ENCODE data around the gene PTAFR. TPM values are rescaled to one million over a fixed set of nuclear protein-coding genes. Genes with fewer than 3 reads are reported as not detected.

PTAFR gene
- total RNA-seq, 3 donors from 2014 or later (not counting 1 experiment from before 2014, with no cell fraction given), result 1.2 to 6.4 (median 1.5) TPM

GRCh38 chr1:28159243-28159642 is 17.2 kb downstream of the PTAFR start:
- ATAC-seq, result no peak
- Histone ChIP-seq H3K27me3 (ENCODE audit: control insufficient read depth, insufficient read depth, low read length) (no peaks in the 10 kb centered on the region), H3K4me1 (ENCODE audit: control insufficient read depth, insufficient read depth, low read length) (peaks cover 12% of the 10 kb centered on the region), H3K27ac (ENCODE audit: low read length) (no peak overlapping the region), H3K36me3 (ENCODE audit: control insufficient read depth, insufficient read depth, low read length) (no peaks in the 10 kb centered on the region), H3K9me3 (ENCODE audit: control insufficient read depth, insufficient read depth, low read length) (no peaks in the 10 kb centered on the region), H3K4me3 (ENCODE audit: low read length) (no peak overlapping the region)
- WGBS (ENCODE audit: insufficient coverage), result 96% methylated on average over 4 of the region's 4 CpGs
- TF ChIP-seq, protein P1, sequence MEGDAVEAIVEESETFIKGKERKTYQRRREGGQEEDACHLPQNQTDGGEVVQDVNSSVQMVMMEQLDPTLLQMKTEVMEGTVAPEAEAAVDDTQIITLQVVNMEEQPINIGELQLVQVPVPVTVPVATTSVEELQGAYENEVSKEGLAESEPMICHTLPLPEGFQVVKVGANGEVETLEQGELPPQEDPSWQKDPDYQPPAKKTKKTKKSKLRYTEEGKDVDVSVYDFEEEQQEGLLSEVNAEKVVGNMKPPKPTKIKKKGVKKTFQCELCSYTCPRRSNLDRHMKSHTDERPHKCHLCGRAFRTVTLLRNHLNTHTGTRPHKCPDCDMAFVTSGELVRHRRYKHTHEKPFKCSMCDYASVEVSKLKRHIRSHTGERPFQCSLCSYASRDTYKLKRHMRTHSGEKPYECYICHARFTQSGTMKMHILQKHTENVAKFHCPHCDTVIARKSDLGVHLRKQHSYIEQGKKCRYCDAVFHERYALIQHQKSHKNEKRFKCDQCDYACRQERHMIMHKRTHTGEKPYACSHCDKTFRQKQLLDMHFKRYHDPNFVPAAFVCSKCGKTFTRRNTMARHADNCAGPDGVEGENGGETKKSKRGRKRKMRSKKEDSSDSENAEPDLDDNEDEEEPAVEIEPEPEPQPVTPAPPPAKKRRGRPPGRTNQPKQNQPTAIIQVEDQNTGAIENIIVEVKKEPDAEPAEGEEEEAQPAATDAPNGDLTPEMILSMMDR (IDR thresholded peaks at IDR 0.05), result no peak
- Mint-ChIP-seq H3K4me1 (peaks cover 0 to 21% of the 10 kb centered on the region in 2 donors), H3K36me3 (no peaks in the 10 kb centered on the region), H3K27ac (no peak overlapping the region), H3K9me3 (no peaks in the 10 kb centered on the region), H3K4me3 (no peak overlapping the region), H3K27me3 (ENCODE audit: low read depth in 2 of 2) (peaks cover 0 to 4% of the 10 kb centered on the region in 2 donors)
- intact Hi-C loops (cut with micrococcal nuclease), result no loop called here
- no peak for DNase-seq

GRCh38 chr1:28157894-28158293 is 18.6 kb downstream of the PTAFR start:
- H3K27me3 Mint-ChIP-seq (ENCODE audit: low read depth in 2 of 2), result peaks cover 0 to 2% of the 10 kb centered on the region in 2 donors
- peaks cover 0 to 21% of the 10 kb centered on the region in 2 donors for H3K4me1 Mint-ChIP-seq
- ATAC-seq (no peak), DNase-seq (no peak)
- Histone ChIP-seq H3K27me3 (ENCODE audit: control insufficient read depth, insufficient read depth, low read length) (no peaks in the 10 kb centered on the region), H3K4me3 (ENCODE audit: low read length) (no peak overlapping the region), H3K27ac (ENCODE audit: low read length) (no peak overlapping the region), H3K36me3 (ENCODE audit: control insufficient read depth, insufficient read depth, low read length) (no peaks in the 10 kb centered on the region), H3K9me3 (ENCODE audit: control insufficient read depth, insufficient read depth, low read length) (no peaks in the 10 kb centered on the region), H3K4me1 (ENCODE audit: control insufficient read depth, insufficient read depth, low read length) (peaks cover 12% of the 10 kb centered on the region)
- intact Hi-C loops (cut with micrococcal nuclease), result no loop called here
- no peak overlapping the region for H3K4me3 Mint-ChIP-seq
- no peaks in the 10 kb centered on the region for H3K36me3 Mint-ChIP-seq
- H3K9me3 Mint-ChIP-seq, result no peaks in the 10 kb centered on the region
- WGBS (ENCODE audit: insufficient coverage), result 96% methylated on average over 8 of the region's 8 CpGs
- no peak overlapping the region for H3K27ac Mint-ChIP-seq
- TF ChIP-seq, protein P1 (IDR thresholded peaks at IDR 0.05), result no peak

GRCh38 chr1:28156821-28157220 is 19.7 kb downstream of the PTAFR start:
- H3K27ac ChIP-seq (ENCODE audit: low read length), result no peak overlapping the region
- peak in 1 of 3 donors; percentile 46 for ATAC-seq
- no peak for DNase-seq
- H3K4me1 ChIP-seq (ENCODE audit: control insufficient read depth, insufficient read depth, low read length), result peaks cover 12% of the 10 kb centered on the region
- intact Hi-C loops (cut with micrococcal nuclease), result no loop called here
- Mint-ChIP-seq H3K27ac (no peak overlapping the region), H3K27me3 (ENCODE audit: low read depth in 2 of 2) (peaks cover 0 to 2% of the 10 kb centered on the region in 2 donors), H3K4me3 (no peak overlapping the region), H3K9me3 (no peaks in the 10 kb centered on the region), H3K36me3 (no peaks in the 10 kb centered on the region), H3K4me1 (peaks cover 0 to 21% of the 10 kb centered on the region in 2 donors)
- TF ChIP-seq, protein P1 (IDR thresholded peaks at IDR 0.05), result no peak
- H3K4me3 ChIP-seq (ENCODE audit: low read length), result no peak overlapping the region
- WGBS (ENCODE audit: insufficient coverage), result 78% methylated on average over 4 of the region's 4 CpGs
- H3K9me3 ChIP-seq (ENCODE audit: control insufficient read depth, insufficient read depth, low read length), result no peaks in the 10 kb centered on the region
- no peaks in the 10 kb centered on the region for H3K36me3 ChIP-seq (ENCODE audit: control insufficient read depth, insufficient read depth, low read length)
- H3K27me3 ChIP-seq (ENCODE audit: control insufficient read depth, insufficient read depth, low read length), result no peaks in the 10 kb centered on the region

DNA sequence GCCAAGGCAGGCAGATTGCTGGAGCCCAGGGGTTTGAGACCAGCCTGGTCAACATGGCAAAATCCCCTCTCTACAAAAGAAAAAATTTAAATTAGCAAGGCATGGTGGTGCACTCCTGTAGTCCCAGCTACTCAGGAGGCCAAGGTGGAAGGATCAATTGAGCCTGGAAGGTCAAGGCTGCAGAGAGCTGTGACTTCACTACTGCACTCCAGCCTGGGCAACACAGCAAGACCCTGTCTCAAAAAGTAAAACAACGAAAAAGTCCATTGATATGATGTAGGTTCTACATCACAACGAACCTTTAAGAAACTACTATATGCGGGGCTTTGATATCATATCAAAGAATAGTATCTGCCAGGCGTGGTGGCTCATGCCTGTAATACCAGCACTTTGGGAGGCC is 20.9 kb downstream of the PTAFR start:
- Histone ChIP-seq H3K36me3 (ENCODE audit: control insufficient read depth, insufficient read depth, low read length) (no peaks in the 10 kb centered on the region), H3K9me3 (ENCODE audit: control insufficient read depth, insufficient read depth, low read length) (no peaks in the 10 kb centered on the region), H3K4me3 (ENCODE audit: low read length) (no peak overlapping the region), H3K27me3 (ENCODE audit: control insufficient read depth, insufficient read depth, low read length) (no peaks in the 10 kb centered on the region), H3K4me1 (ENCODE audit: control insufficient read depth, insufficient read depth, low read length) (peaks cover 11% of the 10 kb centered on the region), H3K27ac (ENCODE audit: low read length) (no peak overlapping the region)
- 97% methylated on average over 4 of the region's 4 CpGs for WGBS (ENCODE audit: insufficient coverage)
- Mint-ChIP-seq H3K36me3 (no peaks in the 10 kb centered on the region), H3K27me3 (ENCODE audit: low read depth in 2 of 2) (peaks cover 0 to 2% of the 10 kb centered on the region in 2 donors), H3K27ac (no peak overlapping the region), H3K4me3 (no peak overlapping the region), H3K4me1 (peaks cover 0 to 15% of the 10 kb centered on the region in 2 donors), H3K9me3 (no peaks in the 10 kb centered on the region)
- ATAC-seq, result no peak
- DNase-seq, result no peak
- intact Hi-C loops (cut with micrococcal nuclease), result no loop called here
- TF ChIP-seq, protein P1 (IDR thresholded peaks at IDR 0.05), result no peak
